ENCODE results near the gene TRANK1.
"Not testable (repeated sequence)": the region's sequence is repeated elsewhere in the genome, so short reads cannot be mapped to it uniquely, and the experiment has no call there.

The TRANK1 gene

GRCh38 chr3:36969085-36969484, 24.2 kb upstream of the TRANK1 start:
- Mint-ChIP-seq H3K36me3 (ENCODE audit: insufficient read depth) (no peaks in the 10 kb centered on the region), H3K27ac (peak overlapping the region; percentile 70 to 93), H3K9me3 (no peaks in the 10 kb centered on the region), H3K4me3 (no peak overlapping the region), H3K4me1 (ENCODE audit: low read depth in 2 of 2) (peaks cover 9 to 11% of the 10 kb centered on the region in 2 donors), H3K27me3 (no peaks in the 10 kb centered on the region)
- no peak for ATAC-seq (replicated peaks)
- DNase-seq = no peak

GRCh38 chr3:36965440-36965839, 20.6 kb upstream of the TRANK1 start:
- ATAC-seq (replicated peaks) (no peak), DNase-seq (no peak)
- Mint-ChIP-seq H3K4me1 (ENCODE audit: low read depth in 2 of 2) (peaks cover 7% of the 10 kb centered on the region in 2 donors), H3K36me3 (ENCODE audit: insufficient read depth) (no peaks in the 10 kb centered on the region), H3K27ac (no peak overlapping the region), H3K27me3 (no peaks in the 10 kb centered on the region), H3K9me3 (no peaks in the 10 kb centered on the region), H3K4me3 (no peak overlapping the region)

- H3K9me3 Mint-ChIP-seq = no peaks in the 10 kb centered on the region
- no peaks in the 10 kb centered on the region for H3K27me3 Mint-ChIP-seq
- DNase-seq (no peak), ATAC-seq (replicated peaks) (no peak)
- H3K4me1 Mint-ChIP-seq (ENCODE audit: low read depth in 2 of 2) = peaks cover 3 to 4% of the 10 kb centered on the region in 2 donors
- H3K36me3 Mint-ChIP-seq (ENCODE audit: insufficient read depth) = no peaks in the 10 kb centered on the region
- no peak overlapping the region for H3K27ac Mint-ChIP-seq
- no peak overlapping the region for H3K4me3 Mint-ChIP-seq
Observed at GRCh38 chr3:36964817-36965216, 20.0 kb upstream of the TRANK1 start.

GRCh38 chr3:36964331-36964730, 19.5 kb upstream of the TRANK1 start:
- Mint-ChIP-seq H3K27ac (no peak overlapping the region), H3K9me3 (no peaks in the 10 kb centered on the region), H3K36me3 (ENCODE audit: insufficient read depth) (no peaks in the 10 kb centered on the region), H3K27me3 (no peaks in the 10 kb centered on the region), H3K4me1 (ENCODE audit: low read depth in 2 of 2) (peaks cover 0 to 2% of the 10 kb centered on the region in 2 donors), H3K4me3 (no peak overlapping the region)
- DNase-seq (no peak), ATAC-seq (replicated peaks) (no peak)

GRCh38 chr3:36963008-36963407, 18.2 kb upstream of the TRANK1 start:
- H3K27me3 Mint-ChIP-seq; H3K9me3 Mint-ChIP-seq; H3K4me1 Mint-ChIP-seq (ENCODE audit: low read depth in 2 of 2): not testable (repeated sequence)

GRCh38 chr3:36960502-36960901, 15.6 kb upstream of the TRANK1 start:
- Mint-ChIP-seq H3K27ac (no peak overlapping the region), H3K36me3 (ENCODE audit: insufficient read depth) (peaks cover 3% of the 10 kb centered on the region), H3K4me1 (ENCODE audit: low read depth in 2 of 2) (peaks cover 4 to 5% of the 10 kb centered on the region in 2 donors), H3K27me3 (no peaks in the 10 kb centered on the region), H3K9me3 (no peaks in the 10 kb centered on the region), H3K4me3 (no peak overlapping the region)
- ATAC-seq (replicated peaks) (no peak), DNase-seq (no peak)

More at GRCh38 chr3:36963008-36963407, 18.2 kb upstream of the TRANK1 start:
- not testable (repeated sequence) for H3K36me3 Mint-ChIP-seq (ENCODE audit: insufficient read depth); ATAC-seq (replicated peaks); H3K4me3 Mint-ChIP-seq; DNase-seq; H3K27ac Mint-ChIP-seq

- peaks cover 4 to 5% of the 10 kb centered on the region in 2 donors for H3K4me1 Mint-ChIP-seq (ENCODE audit: low read depth in 2 of 2)
- H3K9me3 Mint-ChIP-seq = no peaks in the 10 kb centered on the region
- H3K27ac Mint-ChIP-seq = peak overlapping the region in 1 of 2 donors; percentile 16
- ATAC-seq (replicated peaks) (no peak), DNase-seq (no peak)
- H3K27me3 Mint-ChIP-seq = no peaks in the 10 kb centered on the region
- H3K36me3 Mint-ChIP-seq (ENCODE audit: insufficient read depth) = peaks cover 3% of the 10 kb centered on the region
- H3K4me3 Mint-ChIP-seq = no peak overlapping the region
Observed at GRCh38 chr3:36959821-36960220, 15.0 kb upstream of the TRANK1 start.

GRCh38 chr3:36957862-36958686, 13.2 kb upstream of the TRANK1 start:
- Mint-ChIP-seq H3K4me3 (peak overlapping the region; percentile 1 to 53), H3K9me3 (no peaks in the 10 kb centered on the region), H3K36me3 (ENCODE audit: insufficient read depth) (peaks cover 3% of the 10 kb centered on the region), H3K27me3 (no peaks in the 10 kb centered on the region), H3K27ac (peak overlapping the region; percentile 20 to 55), H3K4me1 (ENCODE audit: low read depth in 2 of 2) (peaks cover 4 to 5% of the 10 kb centered on the region in 2 donors)
- DNase-seq = no peak
- ATAC-seq (replicated peaks) = no peak

- peaks cover 4 to 5% of the 10 kb centered on the region in 2 donors for H3K4me1 Mint-ChIP-seq (ENCODE audit: low read depth in 2 of 2)
- no peaks in the 10 kb centered on the region for H3K9me3 Mint-ChIP-seq
- no peak overlapping the region for H3K4me3 Mint-ChIP-seq
- ATAC-seq (replicated peaks) = no peak
- H3K27ac Mint-ChIP-seq = peak overlapping the region; percentile 55 to 56
- no peak for DNase-seq
- peaks cover 3% of the 10 kb centered on the region for H3K36me3 Mint-ChIP-seq (ENCODE audit: insufficient read depth)
- H3K27me3 Mint-ChIP-seq = no peaks in the 10 kb centered on the region
Observed at GRCh38 chr3:36957063-36957462, 12.2 kb upstream of the TRANK1 start.

- no peaks in the 10 kb centered on the region for H3K27me3 Mint-ChIP-seq
- H3K9me3 Mint-ChIP-seq = no peaks in the 10 kb centered on the region
- H3K27ac Mint-ChIP-seq = peak overlapping the region in 1 of 2 donors; percentile 78
- no peak overlapping the region for H3K4me3 Mint-ChIP-seq
- DNase-seq (no peak), ATAC-seq (replicated peaks) (no peak)
- H3K36me3 Mint-ChIP-seq (ENCODE audit: insufficient read depth) = peaks cover 3% of the 10 kb centered on the region
- peaks cover 4 to 5% of the 10 kb centered on the region in 2 donors for H3K4me1 Mint-ChIP-seq (ENCODE audit: low read depth in 2 of 2)
Observed at GRCh38 chr3:36956155-36956554, 11.3 kb upstream of the TRANK1 start.

- peaks cover 4 to 5% of the 10 kb centered on the region in 2 donors for H3K4me1 Mint-ChIP-seq (ENCODE audit: low read depth in 2 of 2)
- no peaks in the 10 kb centered on the region for H3K27me3 Mint-ChIP-seq
- ATAC-seq (replicated peaks) = no peak
- H3K4me3 Mint-ChIP-seq = no peak overlapping the region
- no peak overlapping the region for H3K27ac Mint-ChIP-seq
- H3K36me3 Mint-ChIP-seq (ENCODE audit: insufficient read depth) = peaks cover 3% of the 10 kb centered on the region
- no peak for DNase-seq
- no peaks in the 10 kb centered on the region for H3K9me3 Mint-ChIP-seq
Observed at GRCh38 chr3:36954452-36955134, 9.7 kb upstream of the TRANK1 start.

- ATAC-seq (replicated peaks); H3K27me3 Mint-ChIP-seq; DNase-seq; H3K4me3 Mint-ChIP-seq; H3K27ac Mint-ChIP-seq; H3K9me3 Mint-ChIP-seq: not testable (repeated sequence)
- Mint-ChIP-seq H3K36me3 (ENCODE audit: insufficient read depth) (peaks cover 16% of the 10 kb centered on the region), H3K4me1 (ENCODE audit: low read depth in 2 of 2) (peaks cover 4 to 11% of the 10 kb centered on the region in 2 donors)
Observed at GRCh38 chr3:36947814-36948213, 3.0 kb upstream of the TRANK1 start.

GRCh38 chr3:36945333-36945980, 603 bp upstream of the TRANK1 start:
- ATAC-seq (replicated peaks) = no peak
- Mint-ChIP-seq H3K4me1 (ENCODE audit: low read depth in 2 of 2) (peaks cover 4 to 18% of the 10 kb centered on the region in 2 donors), H3K27me3 (no peaks in the 10 kb centered on the region), H3K9me3 (no peaks in the 10 kb centered on the region), H3K27ac (peak overlapping the region; percentile 59 to 77), H3K36me3 (ENCODE audit: insufficient read depth) (peaks cover 20% of the 10 kb centered on the region), H3K4me3 (peak overlapping the region; percentile 76 to 83)
- no peak for DNase-seq

Data from effector memory CD8-positive, alpha-beta T cell (primary cell).